RWPE1 (cell line): ENCODE data around the gene ADGRB3.
"Not testable (repeated sequence)": the region's sequence is repeated elsewhere in the genome, so short reads cannot be mapped to it uniquely, and the experiment has no call there.

Source experiments
- CTCF ChIA-PET: fragments of 350-600 bp; sonication (Branson Sonifier 250); formaldehyde crosslinking; extraction: SDS; loops from one replicate; lab custom pipeline; 2021; lab: Yijun Ruan, JAX
- POLR2A ChIA-PET: fragments of 400-600 bp; formaldehyde crosslinking; extraction: SDS; loops from one replicate; lab custom pipeline; 2020; ENCODE audit warnings: antibody characterized with exemption; ENCODE audit not compliant: low non-redundant PET; lab: Yijun Ruan, JAX
- DNase-seq: peaks from one replicate; pipeline ENCODE4 v3.0.0; 2012; ENCODE audit warnings: low spot score
- H3K27ac ChIP-seq: fragments of 450-650 bp; 2 replicates; pipeline ENCODE4 v1.5.1; 2017
- CTCF ChIP-seq: fragments of 450-650 bp; conservative IDR thresholded peaks from 2 replicates; pipeline ENCODE4 v1.5.1; 2017; ENCODE audit warnings: low read depth, mild to moderate bottlenecking

Gene ADGRB3

GRCh38 chr6:69422475-69422874 lies 787.4 kb downstream of the ADGRB3 start:
- CTCF ChIA-PET = no interaction called here
- TF ChIP-seq CTCF = no peak
- DNase-seq = no peak

GRCh38 chr6:69423785-69424184 lies 788.7 kb downstream of the ADGRB3 start:
- ChIA-PET CTCF (interaction anchor here (0.6 to 0.7 kb wide), 2 partner anchors 94 to 99 kb away, joined by 4 read pairs; no protein-coding TSS in a partner anchor), POLR2A (no interaction called here)
- no peak for TF ChIP-seq CTCF
- H3K27ac ChIP-seq = no peak overlapping the region
- no peak for DNase-seq

More at GRCh38 chr6:69422475-69422874, 787.4 kb downstream of the ADGRB3 start:
- POLR2A ChIA-PET = no interaction called here
- no peak overlapping the region for H3K27ac ChIP-seq

- no peak for TF ChIP-seq CTCF
- ChIA-PET POLR2A (no interaction called here), CTCF (interaction anchor here (0.6 kb wide), 1 partner anchor 95 kb away, joined by 4 read pairs; no protein-coding TSS in a partner anchor)
- no peak for DNase-seq
- H3K27ac ChIP-seq = no peak overlapping the region
Measured at GRCh38 chr6:69424581-69424980, 789.5 kb downstream of the ADGRB3 start.

GRCh38 chr6:69427882-69428281 lies 792.8 kb downstream of the ADGRB3 start:
- TF ChIP-seq CTCF = no peak
- POLR2A ChIA-PET = no interaction called here
- CTCF ChIA-PET = no interaction called here
- no peak for DNase-seq
- H3K27ac ChIP-seq = no peak overlapping the region

GRCh38 chr6:69432168-69432567 lies 797.1 kb downstream of the ADGRB3 start:
- CTCF ChIA-PET, H3K27ac ChIP-seq, DNase-seq, POLR2A ChIA-PET: not testable (repeated sequence)

GRCh38 chr6:69433116-69433515 lies 798.0 kb downstream of the ADGRB3 start:
- POLR2A ChIA-PET, H3K27ac ChIP-seq, CTCF ChIA-PET, DNase-seq: not testable (repeated sequence)

GRCh38 chr6:69438113-69438512 lies 803.0 kb downstream of the ADGRB3 start:
- no peak for DNase-seq
- CTCF ChIA-PET = no interaction called here
- POLR2A ChIA-PET = no interaction called here
- no peak overlapping the region for H3K27ac ChIP-seq
- TF ChIP-seq CTCF = no peak
